Left colon (tissue), 2 donors: ENCODE results near the gene SYNPR. TPM values are rescaled to one million over a fixed set of nuclear protein-coding genes. Genes with fewer than 3 reads are reported as not detected.
A peak's percentile ranks its signal among the peaks of the same experiment; 100 is the strongest.

Experiments
- ATAC-seq: fragments of 200-7000 bp; cut with Tn5 transposase; one replicate; pipeline ENCODE4 v1.9.1; 2020; ENCODE audit warnings: mild to moderate bottlenecking, moderate library complexity
- DNase-seq, 2 donors: peaks; one replicate each; pipeline ENCODE4 v3.0.0-alpha.2; 2020
- intact Hi-C, 2 donors: fragments of 100-400 bp; cut with DNase I in 1 of 2; cut with micrococcal nuclease in 1 of 2; formaldehyde crosslinking; loops; one replicate each; pipeline versions ENCODE4 v1.11.2 to v1.14.0; 2022; cut with DNase I, micrococcal nuclease
- total RNA-seq, 2 donors: library from RNA; stranded (reverse); fragmentation: NEBNext Ultra II Directional; extraction: Animal tissue kit (Norgen Biotek cat#: 25700); gene quantifications; one replicate each; pipeline ENCODE4 v1.2.1, GENCODE V29; 2021
- donor health status: DM: no; HTN: no; CAD: no.
- donor health status: DM: yes; HTN: yes; CAD: no.

The SYNPR gene
- total RNA-seq, 2 donors from 2014 or later = 0.15 TPM; not detected in 1

GRCh38 chr3:63295806-63296205, 17.7 kb downstream of the SYNPR start:
- intact Hi-C loops = no loop called here
- no peak for DNase-seq
- ATAC-seq = no peak

- ATAC-seq = no peak
- DNase-seq = no peak
- intact Hi-C loops = no loop called here
These were observed 18.1 kb downstream of the SYNPR start for GRCh38 chr3:63296249-63296648.

- ATAC-seq (no peak), DNase-seq (no peak)
- intact Hi-C loops = no loop called here
These were observed 25.1 kb downstream of the SYNPR start for GRCh38 chr3:63303238-63303637.

GRCh38 chr3:63304421-63304820, 26.3 kb downstream of the SYNPR start:
- intact Hi-C loops = no loop called here
- no peak for ATAC-seq
- no peak for DNase-seq

- DNase-seq = no peak
- no peak for ATAC-seq
- intact Hi-C loops = no loop called here
These were observed 30.0 kb downstream of the SYNPR start for GRCh38 chr3:63308072-63308471.

- intact Hi-C loops = no loop called here
- no peak for DNase-seq
- no peak for ATAC-seq
These were observed 31.7 kb downstream of the SYNPR start for GRCh38 chr3:63309768-63310167.

- DNase-seq (no peak), ATAC-seq (no peak)
- intact Hi-C loops = no loop called here
These were observed 45.7 kb downstream of the SYNPR start for GRCh38 chr3:63323766-63324165.

- intact Hi-C loops = no loop called here
- DNase-seq (no peak), ATAC-seq (no peak)
These were observed 46.5 kb downstream of the SYNPR start for GRCh38 chr3:63324621-63325020.

GRCh38 chr3:63325386-63325785, 47.3 kb downstream of the SYNPR start:
- intact Hi-C loops = no loop called here
- DNase-seq (no peak), ATAC-seq (no peak)

- DNase-seq (no peak), ATAC-seq (no peak)
- intact Hi-C loops = no loop called here
These were observed 50.3 kb downstream of the SYNPR start for GRCh38 chr3:63328365-63328764.

- ATAC-seq (no peak), DNase-seq (no peak)
- intact Hi-C loops = no loop called here
These were observed 53.4 kb downstream of the SYNPR start for GRCh38 chr3:63331520-63331919.

- intact Hi-C loops = no loop called here
- DNase-seq = no peak
- ATAC-seq = no peak
These were observed 55.7 kb downstream of the SYNPR start for GRCh38 chr3:63333815-63334214.

GRCh38 chr3:63338351-63338750, 60.2 kb downstream of the SYNPR start:
- ATAC-seq (no peak), DNase-seq (no peak)
- intact Hi-C loops = no loop called here

- ATAC-seq (peak; percentile 96), DNase-seq (peak; percentile 76 to 85)
- intact Hi-C loops = no loop called here
These were observed 65.6 kb downstream of the SYNPR start for GRCh38 chr3:63343674-63344073.

- DNase-seq (no peak), ATAC-seq (no peak)
- intact Hi-C loops = no loop called here
These were observed 66.6 kb downstream of the SYNPR start for GRCh38 chr3:63344661-63345060.

GRCh38 chr3:63349583-63350573, 71.8 kb downstream of the SYNPR start:
- DNase-seq = peak; percentile 51 to 58
- intact Hi-C loops = loop anchor here in 1 of 2 donors (5.0 kb wide), 1 partner anchor 467 kb away; the partner anchor contains the start of gene C3orf49
- ATAC-seq = peak; percentile 52

GRCh38 chr3:63351159-63352007, 73.3 kb downstream of the SYNPR start:
- ATAC-seq = peak; percentile 73
- intact Hi-C loops = loop anchor here in 1 of 2 donors (5.0 kb wide), 1 partner anchor 466 kb away; the partner anchor contains the start of gene C3orf49

GRCh38 chr3:63352008-63352279, 73.8 kb downstream of the SYNPR start:
- DNase-seq (peak; percentile 39 to 74), ATAC-seq (peak; percentile 92)
- intact Hi-C loops = loop anchor here in 1 of 2 donors (5.0 kb wide), 1 partner anchor 465 kb away; the partner anchor contains the start of gene C3orf49

More at GRCh38 chr3:63351159-63352007, 73.3 kb downstream of the SYNPR start:
- DNase-seq = no peak

- no peak for ATAC-seq
- DNase-seq = no peak
- intact Hi-C loops = loop anchor here in 1 of 2 donors (5.0 kb wide), 1 partner anchor 464 kb away; the partner anchor contains the start of gene C3orf49
These were observed 75.3 kb downstream of the SYNPR start for GRCh38 chr3:63353383-63353782.
